SU-DHL-6 (cell line): Measurements from ENCODE around the gene WNT3.

Source experiments
- H2AFZ ChIP-seq: fragments of 200-600 bp; sonication (generic); 2 replicates; pipeline ENCODE4 v1.6.1; 2014; ENCODE audit warnings: low read depth, mild to moderate bottlenecking, moderate library complexity, mixed read lengths, antibody characterized with exemption, low read length; ENCODE audit not compliant: severe bottlenecking
- H3F3A ChIP-seq: fragments of 200-600 bp; shearing (Covaris generic); 2 replicates; pipeline ENCODE4 v1.6.0; 2016; ENCODE audit warnings: antibody characterized with exemption, mild to moderate bottlenecking; ENCODE audit not compliant: insufficient read depth
- H3K27ac ChIP-seq: fragments of 200-600 bp; sonication (generic); 2 replicates; pipeline ENCODE4 v1.5.1; 2016; ENCODE audit warnings: low read depth, mild to moderate bottlenecking, low read length, moderate library complexity, mixed read lengths
- H3K27me3 ChIP-seq: fragments of 200-600 bp; sonication (generic), shearing (Covaris generic); 2 replicates; pipeline ENCODE4 v1.6.0; 2014; ENCODE audit warnings: mild to moderate bottlenecking, low read length
- H3K36me3 ChIP-seq: fragments of 200-600 bp; sonication (generic); 2 replicates; pipeline ENCODE4 v1.6.1; 2014; ENCODE audit warnings: mild to moderate bottlenecking, low read length, mixed read lengths
- H3K4me2 ChIP-seq: fragments of 300-600, 200-600 bp; shearing (Covaris generic), sonication (generic); 2 replicates; pipeline ENCODE4 v1.6.0; 2014; ENCODE audit warnings: low read length, low read depth, mild to moderate bottlenecking; ENCODE audit not compliant: poor library complexity, severe bottlenecking
- H3K4me3 ChIP-seq: fragments of 200-600 bp; sonication (generic); 2 replicates; pipeline ENCODE4 v1.5.1; 2014; ENCODE audit warnings: antibody characterized with exemption, low read length, mild to moderate bottlenecking, mixed read lengths; ENCODE audit not compliant: insufficient read depth, poor library complexity, severe bottlenecking
- H3K79me2 ChIP-seq: fragments of 200-600 bp; sonication (generic); 2 replicates; pipeline ENCODE4 v1.6.1; 2014; ENCODE audit warnings: mild to moderate bottlenecking, low read length, moderate library complexity; ENCODE audit not compliant: insufficient read depth
- H3K9ac ChIP-seq: fragments of 200-600 bp; sonication (generic); 2 replicates; pipeline ENCODE4 v1.7.0; 2014; ENCODE audit warnings: mild to moderate bottlenecking, low read length
- H3K9me2 ChIP-seq: fragments of 200-600 bp; sonication (generic); replicated peaks from 2 replicates; pipeline ENCODE4 v1.6.1; 2014; ENCODE audit warnings: low read length; ENCODE audit not compliant: insufficient read depth
- H3K9me3 ChIP-seq: fragments of 200-600 bp; sonication (generic); 2 replicates; pipeline ENCODE4 v1.6.1; 2014; ENCODE audit warnings: low read length, mixed read lengths; ENCODE audit not compliant: insufficient read depth
- H4K20me1 ChIP-seq: fragments of 200-600 bp; sonication (generic); 2 replicates; pipeline ENCODE4 v1.6.1; 2014; ENCODE audit warnings: low read depth, mild to moderate bottlenecking, antibody characterized with exemption, low read length, moderate library complexity, mixed read lengths
- EZH2phosphoT487 ChIP-seq: fragments of 200-600 bp; sonication (generic), shearing (Covaris generic); conservative IDR thresholded peaks from 2 replicates; pipeline ENCODE4 v1.6.1; 2018; ENCODE audit warnings: mild to moderate bottlenecking, antibody characterized with exemption, low read length, moderate library complexity, mixed read lengths
- TF ChIP-seq, protein P1 (sequence below): fragments of 200-600 bp; sonication (generic); IDR thresholded peaks from one replicate; pipeline ENCODE4 v1.5.1; 2017; ENCODE audit warnings: antibody characterized with exemption, mild to moderate bottlenecking, low read length, moderate library complexity; ENCODE audit not compliant: insufficient read depth, poor library complexity, severe bottlenecking

The WNT3 gene

DNA sequence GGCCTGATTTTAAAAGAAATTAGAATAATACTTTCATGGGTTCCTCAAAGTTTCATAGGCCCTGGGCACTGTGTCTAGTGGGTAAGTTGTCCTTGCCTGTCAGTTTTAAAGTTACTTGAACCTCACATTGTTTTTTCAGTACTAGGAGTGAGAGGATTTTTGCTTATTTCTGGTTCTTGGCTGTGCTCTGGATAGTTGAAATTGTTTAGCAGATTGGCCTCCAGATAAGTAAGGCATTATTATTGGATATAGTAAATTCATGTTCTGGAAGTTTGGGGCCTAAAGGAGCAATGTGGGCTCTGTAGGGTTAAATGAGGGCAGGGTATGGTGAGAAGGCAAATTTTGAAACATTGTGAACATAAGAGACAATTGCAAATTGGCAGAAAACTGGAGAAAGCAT, 78.5 kb downstream of the WNT3 start:
- Histone ChIP-seq H3K79me2 (no peaks in the 10 kb centered on the region), H3K27me3 (no peaks in the 10 kb centered on the region), H3K36me3 (no peaks in the 10 kb centered on the region), H3K9me2 (no peaks in the 10 kb centered on the region), H3F3A (0 out of 2 replicates have a peak, but pooled peaks cover 2% of the 10 kb centered on the region), H4K20me1 (no peaks in the 10 kb centered on the region), H3K27ac (no peak overlapping the region), H3K9me3 (no peaks in the 10 kb centered on the region), H2AFZ (no peak overlapping the region), H3K4me2 (no peak overlapping the region), H3K4me3 (no peak overlapping the region), H3K9ac (no peak overlapping the region)
- no peak for TF ChIP-seq EZH2phosphoT487
- TF ChIP-seq, protein P1, sequence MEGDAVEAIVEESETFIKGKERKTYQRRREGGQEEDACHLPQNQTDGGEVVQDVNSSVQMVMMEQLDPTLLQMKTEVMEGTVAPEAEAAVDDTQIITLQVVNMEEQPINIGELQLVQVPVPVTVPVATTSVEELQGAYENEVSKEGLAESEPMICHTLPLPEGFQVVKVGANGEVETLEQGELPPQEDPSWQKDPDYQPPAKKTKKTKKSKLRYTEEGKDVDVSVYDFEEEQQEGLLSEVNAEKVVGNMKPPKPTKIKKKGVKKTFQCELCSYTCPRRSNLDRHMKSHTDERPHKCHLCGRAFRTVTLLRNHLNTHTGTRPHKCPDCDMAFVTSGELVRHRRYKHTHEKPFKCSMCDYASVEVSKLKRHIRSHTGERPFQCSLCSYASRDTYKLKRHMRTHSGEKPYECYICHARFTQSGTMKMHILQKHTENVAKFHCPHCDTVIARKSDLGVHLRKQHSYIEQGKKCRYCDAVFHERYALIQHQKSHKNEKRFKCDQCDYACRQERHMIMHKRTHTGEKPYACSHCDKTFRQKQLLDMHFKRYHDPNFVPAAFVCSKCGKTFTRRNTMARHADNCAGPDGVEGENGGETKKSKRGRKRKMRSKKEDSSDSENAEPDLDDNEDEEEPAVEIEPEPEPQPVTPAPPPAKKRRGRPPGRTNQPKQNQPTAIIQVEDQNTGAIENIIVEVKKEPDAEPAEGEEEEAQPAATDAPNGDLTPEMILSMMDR = no peak

DNA sequence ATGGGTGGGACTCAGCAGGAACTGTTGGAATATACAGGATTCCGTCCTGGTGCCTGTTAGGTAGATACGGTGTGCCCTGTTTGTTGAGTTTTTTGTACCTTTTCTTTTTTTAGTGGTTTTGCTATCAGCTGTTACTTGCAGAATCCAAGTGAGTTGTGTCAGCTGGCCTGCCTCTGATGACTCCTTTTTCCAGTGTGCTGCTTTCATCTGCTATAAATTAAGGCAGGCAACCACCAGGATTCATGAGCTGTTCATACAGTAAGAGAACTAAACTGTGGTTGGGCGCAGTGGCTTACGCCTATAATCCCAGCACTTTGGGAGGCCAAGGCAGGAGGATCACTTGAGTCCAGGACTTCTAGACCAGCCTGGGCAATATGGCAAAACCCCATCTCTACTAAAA, 79.9 kb downstream of the WNT3 start:
- Histone ChIP-seq H3K9ac (no peak overlapping the region), H3K27ac (no peak overlapping the region), H3F3A (0 out of 2 replicates have a peak, but pooled peaks cover 4% of the 10 kb centered on the region), H3K4me2 (no peak overlapping the region), H3K79me2 (no peaks in the 10 kb centered on the region), H2AFZ (no peak overlapping the region), H4K20me1 (no peaks in the 10 kb centered on the region), H3K36me3 (no peaks in the 10 kb centered on the region), H3K4me3 (no peak overlapping the region), H3K27me3 (no peaks in the 10 kb centered on the region), H3K9me3 (no peaks in the 10 kb centered on the region), H3K9me2 (no peaks in the 10 kb centered on the region)
- TF ChIP-seq, protein P1 = no peak
- TF ChIP-seq EZH2phosphoT487 = no peak

DNA sequence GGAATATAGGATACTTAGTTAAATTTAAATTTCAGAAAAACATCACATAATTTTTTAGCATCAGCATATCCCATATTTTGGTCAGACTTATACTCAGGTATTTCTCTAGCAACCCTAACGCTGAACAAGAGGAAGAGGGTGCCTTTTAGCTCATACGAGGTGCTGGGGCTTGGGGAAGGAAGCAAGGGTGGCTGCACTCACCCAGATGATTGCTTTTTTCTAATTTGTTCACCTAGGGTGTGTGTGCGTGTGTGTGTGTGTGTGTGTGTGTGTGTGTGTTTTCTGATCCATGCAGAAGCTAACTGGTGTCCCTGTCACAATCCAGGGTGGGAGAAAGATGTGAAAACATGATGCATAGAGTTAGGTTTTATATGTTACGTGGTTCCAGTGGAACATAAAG, 81.2 kb downstream of the WNT3 start:
- TF ChIP-seq EZH2phosphoT487 = no peak
- TF ChIP-seq, protein P1 = no peak
- Histone ChIP-seq H3K27ac (no peak overlapping the region), H3K9me2 (no peaks in the 10 kb centered on the region), H2AFZ (no peak overlapping the region), H3K79me2 (no peaks in the 10 kb centered on the region), H4K20me1 (no peaks in the 10 kb centered on the region), H3K4me3 (no peak overlapping the region), H3K9me3 (no peaks in the 10 kb centered on the region), H3K36me3 (no peaks in the 10 kb centered on the region), H3K9ac (no peak overlapping the region), H3F3A (0 out of 2 replicates have a peak, but pooled peaks cover 4% of the 10 kb centered on the region), H3K4me2 (no peak overlapping the region), H3K27me3 (no peaks in the 10 kb centered on the region)
